ENCODE measurements around the gene DPYSL5. TPM values are rescaled to one million over a fixed set of nuclear protein-coding genes. Genes with fewer than 3 reads are reported as not detected.

The DPYSL5 gene
- total RNA-seq, 1 experiment from 2014 or later: not detected

- no TSS peak for BruUV-seq (replicated peaks)
- H3K27ac Mint-ChIP-seq (ENCODE audit: low read depth, unreplicated experiment): no peak overlapping the region
- CTCF ChIA-PET: no interaction called here
Measured at GRCh38 chr2:26905341-26906198, 57.6 kb downstream of the DPYSL5 start.

GRCh38 chr2:26907416-26907815, 59.5 kb downstream of the DPYSL5 start:
- Mint-ChIP-seq H3K4me1 (ENCODE audit: insufficient read depth, unreplicated experiment) (no peaks in the 10 kb centered on the region), H3K36me3 (ENCODE audit: insufficient read depth, unreplicated experiment) (no peaks in the 10 kb centered on the region), H3K27me3 (ENCODE audit: insufficient read depth, unreplicated experiment) (peaks cover 37% of the 10 kb centered on the region), H3K4me3 (ENCODE audit: unreplicated experiment) (no peak overlapping the region), H3K9me3 (ENCODE audit: unreplicated experiment) (no peaks in the 10 kb centered on the region), H3K27ac (ENCODE audit: low read depth, unreplicated experiment) (no peak overlapping the region)
- CTCF ChIA-PET: interaction anchor here (0.6 to 1.3 kb wide), 3 partner anchors 15 to 600 kb away, joined by 3 to 5 read pairs (median 3); no protein-coding TSS in a partner anchor
- no peak for TF ChIP-seq CTCF (IDR thresholded peaks at IDR 0.05; ENCODE audit: unreplicated experiment)
- no TSS peak for BruUV-seq (replicated peaks)
- DNase-seq (ENCODE audit: unreplicated experiment): no peak
- POLR2A ChIA-PET: no interaction called here
- intact Hi-C loops (cut with micrococcal nuclease): no loop called here

More at GRCh38 chr2:26905341-26906198, 57.6 kb downstream of the DPYSL5 start:
- H3K9me3 Mint-ChIP-seq (ENCODE audit: unreplicated experiment): no peaks in the 10 kb centered on the region
- no peaks in the 10 kb centered on the region for H3K36me3 Mint-ChIP-seq (ENCODE audit: insufficient read depth, unreplicated experiment)
- no peak for DNase-seq (ENCODE audit: unreplicated experiment)
- H3K4me3 Mint-ChIP-seq (ENCODE audit: unreplicated experiment): no peak overlapping the region
- no peak for TF ChIP-seq CTCF (IDR thresholded peaks at IDR 0.05; ENCODE audit: unreplicated experiment)
- intact Hi-C loops (cut with micrococcal nuclease): no loop called here
- peaks cover 37% of the 10 kb centered on the region for H3K27me3 Mint-ChIP-seq (ENCODE audit: insufficient read depth, unreplicated experiment)
- H3K4me1 Mint-ChIP-seq (ENCODE audit: insufficient read depth, unreplicated experiment): no peaks in the 10 kb centered on the region
- POLR2A ChIA-PET: interaction anchor here (1.1 kb wide), 1 partner anchor 14 kb away, joined by 4 read pairs; no protein-coding TSS in a partner anchor

- Mint-ChIP-seq H3K9me3 (ENCODE audit: unreplicated experiment) (no peaks in the 10 kb centered on the region), H3K4me1 (ENCODE audit: insufficient read depth, unreplicated experiment) (no peaks in the 10 kb centered on the region), H3K27me3 (ENCODE audit: insufficient read depth, unreplicated experiment) (peaks cover 22% of the 10 kb centered on the region), H3K4me3 (ENCODE audit: unreplicated experiment) (no peak overlapping the region), H3K27ac (ENCODE audit: low read depth, unreplicated experiment) (no peak overlapping the region), H3K36me3 (ENCODE audit: insufficient read depth, unreplicated experiment) (no peaks in the 10 kb centered on the region)
- no TSS peak for BruUV-seq (replicated peaks)
- intact Hi-C loops (cut with micrococcal nuclease): no loop called here
- ChIA-PET POLR2A (no interaction called here), CTCF (interaction anchor here (0.6 kb wide), 1 partner anchor 45 kb away, joined by 6 read pairs; no protein-coding TSS in a partner anchor)
- no peak for TF ChIP-seq CTCF (IDR thresholded peaks at IDR 0.05; ENCODE audit: unreplicated experiment)
- DNase-seq (ENCODE audit: unreplicated experiment): no peak
Measured at GRCh38 chr2:26910176-26910575, 62.2 kb downstream of the DPYSL5 start.

- BruUV-seq (replicated peaks): no TSS peak
- CTCF ChIA-PET: interaction anchor here (0.5 to 0.7 kb wide), 3 partner anchors 9 to 1096 kb away, joined by 3 to 4 read pairs (median 3); no protein-coding TSS in a partner anchor
- POLR2A ChIA-PET: interaction anchor here (0.7 kb wide), 1 partner anchor 105 kb away, joined by 3 read pairs; no protein-coding TSS in a partner anchor
- Mint-ChIP-seq H3K4me1 (ENCODE audit: insufficient read depth, unreplicated experiment) (no peaks in the 10 kb centered on the region), H3K4me3 (ENCODE audit: unreplicated experiment) (no peak overlapping the region), H3K27ac (ENCODE audit: low read depth, unreplicated experiment) (no peak overlapping the region), H3K9me3 (ENCODE audit: unreplicated experiment) (no peaks in the 10 kb centered on the region), H3K36me3 (ENCODE audit: insufficient read depth, unreplicated experiment) (no peaks in the 10 kb centered on the region), H3K27me3 (ENCODE audit: insufficient read depth, unreplicated experiment) (peaks cover 10% of the 10 kb centered on the region)
- no peak for DNase-seq (ENCODE audit: unreplicated experiment)
- intact Hi-C loops (cut with micrococcal nuclease): no loop called here
- no peak for TF ChIP-seq CTCF (IDR thresholded peaks at IDR 0.05; ENCODE audit: unreplicated experiment)
Measured at GRCh38 chr2:26911911-26912861, 64.3 kb downstream of the DPYSL5 start.
